Esophagus squamous epithelium (tissue), 4 donors: ENCODE measurements around the gene DCTN2.

Source experiments
- POLR2A ChIP-seq, 4 donors: fragments of 450-650 bp; IDR thresholded peaks; one replicate each; pipeline ENCODE4 v1.6.1; 2017; ENCODE audit warnings: antibody characterized with exemption in 4 of 4, mild to moderate bottlenecking in 4 of 4, moderate library complexity in 3 of 4
- TF ChIP-seq, protein P1 (sequence below), 6 experiments: fragments of 450-650 bp in 4 of 6; fragments of 200-600 bp in 2 of 6; sonication (generic) in 2 of 6; IDR thresholded peaks; one replicate each; pipeline ENCODE4 v1.5.1; 2016 to 2019; ENCODE audit warnings: antibody characterized with exemption in 6 of 6, mild to moderate bottlenecking in 4 of 6, moderate library complexity in 4 of 6

- no peak for TF ChIP-seq POLR2A (IDR thresholded peaks at IDR 0.05)
- TF ChIP-seq, protein P1, sequence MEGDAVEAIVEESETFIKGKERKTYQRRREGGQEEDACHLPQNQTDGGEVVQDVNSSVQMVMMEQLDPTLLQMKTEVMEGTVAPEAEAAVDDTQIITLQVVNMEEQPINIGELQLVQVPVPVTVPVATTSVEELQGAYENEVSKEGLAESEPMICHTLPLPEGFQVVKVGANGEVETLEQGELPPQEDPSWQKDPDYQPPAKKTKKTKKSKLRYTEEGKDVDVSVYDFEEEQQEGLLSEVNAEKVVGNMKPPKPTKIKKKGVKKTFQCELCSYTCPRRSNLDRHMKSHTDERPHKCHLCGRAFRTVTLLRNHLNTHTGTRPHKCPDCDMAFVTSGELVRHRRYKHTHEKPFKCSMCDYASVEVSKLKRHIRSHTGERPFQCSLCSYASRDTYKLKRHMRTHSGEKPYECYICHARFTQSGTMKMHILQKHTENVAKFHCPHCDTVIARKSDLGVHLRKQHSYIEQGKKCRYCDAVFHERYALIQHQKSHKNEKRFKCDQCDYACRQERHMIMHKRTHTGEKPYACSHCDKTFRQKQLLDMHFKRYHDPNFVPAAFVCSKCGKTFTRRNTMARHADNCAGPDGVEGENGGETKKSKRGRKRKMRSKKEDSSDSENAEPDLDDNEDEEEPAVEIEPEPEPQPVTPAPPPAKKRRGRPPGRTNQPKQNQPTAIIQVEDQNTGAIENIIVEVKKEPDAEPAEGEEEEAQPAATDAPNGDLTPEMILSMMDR (IDR thresholded peaks at IDR 0.05): no peak
These were observed 56.9 kb downstream of the DCTN2 start for GRCh38 chr12:57490126-57490525.
